Stimulated activated CD4-positive, alpha-beta T cell treated with anti-CD3 and anti-CD28 coated beads, TNF-alpha, amount 100 ng/mL, for 24 hours (primary cell): ENCODE measurements around the gene IZUMO4.
"Not testable (repeated sequence)": the region's sequence is repeated elsewhere in the genome, so short reads cannot be mapped to it uniquely, and the experiment has no call there.

Experiments used
- DNase-seq, 3 experiments: peaks; one replicate each; pipeline ENCODE4 v3.0.0-alpha.2; 2020; ENCODE audit warnings: low read depth in 3 of 3

The IZUMO4 gene

DNA sequence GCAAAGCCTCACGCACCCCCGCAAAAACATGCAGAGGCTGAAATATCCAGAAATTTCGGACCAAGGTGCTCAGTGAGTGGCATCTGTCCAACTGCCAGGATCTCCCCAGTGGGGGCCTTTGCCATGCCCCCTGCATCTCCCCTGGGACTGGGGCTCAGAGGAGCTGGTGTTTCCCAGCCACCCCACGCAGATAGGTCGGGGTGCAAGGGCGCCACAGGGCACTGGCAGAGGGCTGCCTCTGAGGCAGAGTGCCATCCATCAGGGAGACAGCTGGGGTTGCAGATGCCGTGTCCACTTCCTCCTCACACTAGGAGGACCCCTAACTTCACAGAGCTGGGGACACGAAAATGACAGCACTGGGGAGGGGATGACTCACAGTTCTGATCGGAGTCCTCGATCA, 26.3 kb downstream of the IZUMO4 start:
- DNase-seq, result no peak

GRCh38 chr19:2123682-2124387, 27.1 kb downstream of the IZUMO4 start:
- DNase-seq, result no peak

- no peak for DNase-seq
Measured at GRCh38 chr19:2126879-2127518, 30.3 kb downstream of the IZUMO4 start.

GRCh38 chr19:2127758-2128157, 31.0 kb downstream of the IZUMO4 start:
- no peak for DNase-seq

GRCh38 chr19:2128252-2128651, 31.5 kb downstream of the IZUMO4 start:
- DNase-seq, result not testable (repeated sequence)

- no peak for DNase-seq
Measured at GRCh38 chr19:2129022-2129421, 32.3 kb downstream of the IZUMO4 start.

- DNase-seq, result no peak
Measured at GRCh38 chr19:2129486-2129885, 32.8 kb downstream of the IZUMO4 start.

GRCh38 chr19:2129892-2130770, 33.4 kb downstream of the IZUMO4 start:
- no peak for DNase-seq

DNA sequence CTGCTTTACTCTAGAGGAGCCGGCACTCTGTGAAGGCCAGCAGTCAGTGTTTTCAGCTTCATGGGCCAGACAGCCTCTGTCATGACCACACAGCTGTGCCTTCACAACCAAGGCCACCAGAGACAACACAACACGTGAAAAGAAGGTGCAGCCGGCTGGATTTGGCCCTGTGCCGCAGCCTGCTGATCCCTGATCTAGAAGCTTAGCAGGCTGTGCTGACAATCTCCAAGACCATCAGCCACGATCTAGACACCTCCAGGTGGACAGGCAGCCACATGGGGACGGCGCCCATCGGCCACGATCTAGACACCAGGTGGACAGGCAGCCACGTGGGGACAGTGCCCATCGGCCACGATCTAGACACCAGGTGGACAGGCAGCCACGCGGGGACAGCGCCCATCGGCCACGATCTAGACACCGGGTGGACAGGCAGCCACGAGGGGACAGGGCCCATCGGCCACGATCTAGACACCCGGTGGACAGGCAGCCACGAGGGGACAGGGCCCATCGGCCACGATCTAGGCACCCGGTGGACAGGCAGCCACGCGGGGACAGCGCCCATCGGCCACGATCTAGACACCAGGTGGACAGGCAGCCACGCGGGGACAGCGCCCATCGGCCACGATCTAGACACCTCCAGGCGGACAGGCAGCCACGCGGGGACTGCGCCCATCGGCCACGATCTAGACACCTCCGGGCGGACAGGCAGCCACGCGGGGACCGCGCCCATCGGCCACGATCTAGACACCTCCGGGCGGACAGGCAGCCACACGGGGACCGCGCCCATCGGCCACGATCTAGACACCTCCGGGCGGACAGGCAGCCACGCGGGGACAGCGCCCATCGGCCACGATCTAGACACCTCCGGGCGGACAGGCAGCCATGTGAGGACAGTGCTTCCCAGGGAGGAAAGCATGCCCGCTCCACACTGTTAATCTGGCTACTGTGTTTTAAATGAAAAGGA, 34.6 kb downstream of the IZUMO4 start:
- not testable (repeated sequence) for DNase-seq

DNA sequence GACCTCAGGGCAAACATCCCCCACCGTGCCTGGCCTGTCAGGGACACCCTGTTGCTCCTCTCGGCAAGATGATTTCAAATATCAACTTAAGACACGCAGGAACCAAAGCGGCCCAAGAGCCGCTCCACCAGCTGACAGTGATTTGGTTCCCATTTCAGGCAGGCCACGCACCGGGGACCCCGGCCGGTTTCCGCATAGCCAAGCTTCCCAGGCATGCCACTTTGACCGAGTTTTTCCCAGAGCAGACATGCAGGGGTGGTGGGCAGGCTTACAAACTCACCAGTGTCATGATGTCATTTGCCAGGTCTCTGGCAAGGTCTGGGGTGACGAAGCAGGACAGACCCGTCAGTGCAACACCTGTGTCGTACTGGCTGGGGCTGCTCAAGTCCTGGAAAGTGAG, 35.5 kb downstream of the IZUMO4 start:
- DNase-seq, result no peak

GRCh38 chr19:2132731-2133490, 36.2 kb downstream of the IZUMO4 start:
- no peak for DNase-seq

- DNase-seq, result no peak
Measured at GRCh38 chr19:2135474-2136402, 39.0 kb downstream of the IZUMO4 start.

DNA sequence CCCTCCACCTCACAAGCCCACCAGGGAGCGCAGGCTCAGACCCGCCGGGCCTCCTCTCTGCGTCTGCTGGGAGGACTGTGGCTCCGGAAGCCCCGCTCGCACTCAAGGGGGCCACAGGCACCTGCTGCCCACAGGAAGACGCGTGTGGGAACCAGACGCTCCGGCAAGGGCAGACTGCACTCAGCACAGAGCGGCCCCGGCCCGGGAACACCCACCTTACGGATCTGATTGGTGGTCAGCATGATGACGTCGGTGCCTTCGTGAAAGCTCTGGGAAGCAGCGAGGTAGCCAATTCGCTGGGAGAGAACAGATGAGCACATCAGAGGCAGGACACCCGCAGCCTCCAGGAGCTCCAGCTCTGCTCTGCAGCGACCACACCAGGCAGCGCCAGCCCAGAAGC, 40.1 kb downstream of the IZUMO4 start:
- no peak for DNase-seq

DNA sequence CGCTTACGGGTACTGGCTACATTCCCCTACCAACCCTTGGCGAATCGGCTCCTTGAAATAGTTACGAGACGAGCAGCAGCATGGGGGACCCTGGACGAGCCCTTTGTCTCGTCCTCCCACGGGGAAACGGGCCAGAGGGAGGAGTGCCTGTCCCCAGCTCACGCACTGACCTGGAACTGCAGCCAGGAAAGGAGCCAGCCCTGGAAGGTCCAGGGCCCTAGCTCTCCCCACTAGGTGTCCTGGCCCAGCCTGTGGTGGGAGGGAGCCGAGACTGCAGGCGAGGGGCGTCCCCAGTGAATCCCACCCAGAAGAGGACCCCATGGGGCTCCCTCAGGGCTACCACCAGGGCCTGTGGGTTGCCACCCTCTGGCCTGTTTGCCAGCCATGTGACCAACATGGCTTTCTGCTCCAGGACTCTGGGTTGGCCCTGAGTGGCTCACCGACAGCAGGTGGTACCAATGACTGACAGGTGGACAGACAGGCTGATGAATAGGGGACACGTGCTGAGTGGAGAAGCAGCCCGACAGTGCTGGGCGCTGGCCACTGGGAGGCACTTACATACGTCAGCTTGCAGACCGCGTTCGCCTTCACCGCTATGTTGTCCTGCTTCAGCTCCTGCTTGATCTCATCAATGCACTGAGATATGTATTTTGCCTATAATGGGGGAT, 41.5 kb downstream of the IZUMO4 start:
- DNase-seq, result no peak

DNA sequence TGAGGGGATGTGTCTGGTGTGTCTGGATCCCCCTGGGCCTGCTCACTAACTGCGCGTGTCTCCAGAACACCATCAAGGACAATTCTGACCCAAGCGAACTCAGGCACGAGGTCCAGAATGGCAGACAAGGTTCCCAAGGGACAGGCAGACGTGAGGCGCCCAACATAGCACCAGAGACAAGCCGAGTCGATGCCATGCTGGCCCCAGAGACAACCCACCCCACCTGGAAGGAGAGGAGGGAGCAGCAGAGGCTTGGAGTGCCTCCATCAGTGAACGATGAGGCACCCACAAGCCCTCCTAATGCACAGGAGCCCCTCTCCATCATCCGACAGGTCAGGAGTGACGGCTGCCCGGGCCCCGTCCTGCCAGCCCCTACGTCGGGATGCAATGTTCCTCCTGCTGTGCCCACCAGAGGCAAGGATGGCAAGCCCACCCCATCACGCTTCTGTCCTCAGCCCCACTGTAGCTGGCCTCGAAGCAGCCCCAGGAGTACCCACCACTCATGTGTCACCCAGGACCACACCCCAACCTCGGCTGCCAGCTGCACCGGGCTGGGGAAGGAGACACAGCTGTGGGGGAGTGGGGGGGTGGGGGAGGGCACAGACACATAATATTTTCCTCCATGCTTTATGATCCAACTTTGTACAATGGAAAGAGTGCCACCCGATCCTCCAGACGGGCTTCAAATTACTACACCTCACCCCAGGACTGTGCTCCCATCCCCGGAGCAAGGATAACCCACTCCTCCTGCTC, 42.8 kb downstream of the IZUMO4 start:
- DNase-seq, result no peak

GRCh38 chr19:2140138-2140569, 43.4 kb downstream of the IZUMO4 start:
- DNase-seq, result no peak

GRCh38 chr19:2142173-2142829, 45.6 kb downstream of the IZUMO4 start:
- no peak for DNase-seq

DNA sequence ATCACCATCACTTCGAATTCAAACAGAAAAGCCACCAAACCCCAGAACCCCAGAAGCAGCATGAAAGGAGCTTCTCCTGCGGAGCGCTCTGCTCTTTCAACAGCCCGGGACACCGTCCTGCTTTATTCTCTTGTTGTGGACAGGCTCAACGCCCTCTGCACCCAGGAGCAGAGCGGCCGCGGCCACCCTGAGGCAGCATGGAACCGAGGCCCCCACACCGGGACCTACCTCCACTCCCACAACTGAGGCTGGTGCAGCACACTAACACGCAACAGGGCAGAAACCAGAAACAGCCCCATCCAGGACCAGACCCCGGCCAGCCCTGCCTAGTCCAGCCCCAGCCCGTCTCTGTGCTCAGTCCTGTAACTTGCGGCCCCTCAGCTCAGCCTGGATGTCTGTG, 47.5 kb downstream of the IZUMO4 start:
- no peak for DNase-seq
